KMS-11 (cell line): ENCODE data around the gene TICAM2.

Source experiments
- H2AFZ ChIP-seq: fragments of 200-600 bp; sonication (generic); 2 replicates; pipeline ENCODE4 v1.6.1; 2016; ENCODE audit warnings: antibody characterized with exemption, mixed run types, low read depth
- H3K27ac ChIP-seq: fragments of 200-600 bp; sonication (generic); 2 replicates; pipeline ENCODE4 v1.6.1; 2016; ENCODE audit warnings: mild to moderate bottlenecking, mixed run types
- H3K27me3 ChIP-seq: fragments of 200-600 bp; sonication (generic); 2 replicates; pipeline ENCODE4 v1.6.1; 2017; ENCODE audit warnings: mild to moderate bottlenecking, low read depth, mixed run types, moderate library complexity; ENCODE audit not compliant: insufficient read depth
- H3K36me3 ChIP-seq: fragments of 200-600 bp; sonication (generic); 2 replicates; pipeline ENCODE4 v1.6.1; 2017; ENCODE audit warnings: mild to moderate bottlenecking, mixed run types; ENCODE audit not compliant: insufficient read depth
- H3K4me1 ChIP-seq: fragments of 200-600 bp; sonication (generic); 2 replicates; pipeline ENCODE4 v1.6.1; 2016; ENCODE audit warnings: mild to moderate bottlenecking, low read depth, mixed run types; ENCODE audit not compliant: poor library complexity, severe bottlenecking
- H3K4me2 ChIP-seq: fragments of 200-600 bp; sonication (generic); 2 replicates; pipeline ENCODE4 v1.7.0; 2016; ENCODE audit warnings: mild to moderate bottlenecking, mixed run types
- H3K4me3 ChIP-seq: fragments of 200-600 bp; sonication (generic); IDR thresholded peaks from 2 replicates; pipeline ENCODE4 v1.6.1; 2017; ENCODE audit warnings: low read depth, low read length, mixed read lengths; ENCODE audit not compliant: insufficient read depth
- H3K79me2 ChIP-seq: fragments of 200-600 bp; sonication (generic); 2 replicates; pipeline ENCODE4 v1.6.1; 2016; ENCODE audit warnings: low read depth, mixed run types; ENCODE audit not compliant: insufficient read depth
- H3K9ac ChIP-seq: fragments of 200-600 bp; sonication (generic); 2 replicates; pipeline ENCODE4 v1.6.1; 2016; ENCODE audit warnings: mild to moderate bottlenecking, mixed run types
- H4K20me1 ChIP-seq: fragments of 200-600 bp; sonication (generic); 2 replicates; pipeline ENCODE4 v1.6.1; 2016; ENCODE audit warnings: mild to moderate bottlenecking, mixed run types; ENCODE audit not compliant: insufficient read depth
- CTCF ChIP-seq: fragments of 200-600 bp; sonication (generic); conservative IDR thresholded peaks from 2 replicates; pipeline ENCODE4 v1.6.1; 2017; ENCODE audit warnings: low read depth, mild to moderate bottlenecking, antibody characterized with exemption, low read length, moderate library complexity, mixed read lengths

TICAM2 gene

GRCh38 chr5:115599924-115600323 is 2.4 kb downstream of the TICAM2 start:
- Histone ChIP-seq H4K20me1 (no peaks in the 10 kb centered on the region), H3K9ac (no peak overlapping the region), H3K4me1 (peaks cover 28% of the 10 kb centered on the region), H3K4me3 (no peak overlapping the region), H2AFZ (no peak overlapping the region), H3K36me3 (no peaks in the 10 kb centered on the region), H3K4me2 (no peak overlapping the region; the same call in 1 of the 2 replicates), H3K27me3 (no peaks in the 10 kb centered on the region), H3K27ac (no peak overlapping the region), H3K79me2 (no peaks in the 10 kb centered on the region)
- no peak for TF ChIP-seq CTCF

- Histone ChIP-seq H3K27ac (no peak overlapping the region), H2AFZ (no peak overlapping the region), H3K79me2 (no peaks in the 10 kb centered on the region), H3K27me3 (no peaks in the 10 kb centered on the region), H3K4me2 (peak overlapping the region; percentile 4; the same call in 1 of the 2 replicates), H3K36me3 (no peaks in the 10 kb centered on the region), H4K20me1 (no peaks in the 10 kb centered on the region), H3K4me1 (peaks cover 28% of the 10 kb centered on the region), H3K4me3 (no peak overlapping the region), H3K9ac (no peak overlapping the region)
- TF ChIP-seq CTCF, result no peak
These were observed 2.8 kb downstream of the TICAM2 start for GRCh38 chr5:115599502-115599901.

DNA sequence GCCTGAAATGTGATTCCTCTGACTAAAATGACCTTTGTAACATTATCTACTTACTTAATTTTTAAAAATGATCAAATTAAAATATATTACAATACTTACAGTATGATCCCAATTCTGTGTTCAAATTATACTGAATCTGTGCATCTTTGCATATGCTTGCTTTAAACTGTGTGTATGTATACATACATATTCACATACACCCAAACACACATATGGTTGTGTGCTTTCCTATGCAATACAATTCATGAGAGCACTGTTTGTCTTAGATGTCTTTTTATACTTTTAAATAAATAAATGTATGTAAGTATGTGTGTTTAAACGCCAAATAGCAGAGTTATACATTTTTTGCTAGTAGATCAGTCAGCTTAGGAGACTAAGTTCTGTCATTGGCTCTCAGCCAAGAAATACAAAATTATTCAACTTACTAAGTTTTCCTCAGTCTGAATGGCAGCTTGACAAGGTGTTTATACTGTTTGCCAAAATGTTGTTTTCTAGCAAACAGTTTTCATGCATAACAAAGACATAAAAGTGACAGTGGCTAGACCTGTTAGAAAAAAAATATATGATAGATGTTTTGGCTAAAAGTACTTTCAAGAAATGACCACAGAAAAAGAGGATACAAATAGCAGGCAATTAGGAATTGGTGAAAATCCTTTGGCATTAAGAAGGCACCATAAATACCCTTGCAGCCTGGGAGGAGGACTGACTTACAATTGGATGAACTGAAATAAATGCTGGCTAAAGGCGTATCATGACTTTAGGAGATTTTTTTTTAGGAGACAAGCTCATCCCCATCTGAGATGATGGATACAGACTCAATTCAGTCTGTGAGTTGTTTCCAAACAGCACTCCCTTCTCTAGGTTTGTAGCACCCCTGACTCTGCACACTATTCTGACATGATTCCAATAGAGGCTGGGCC is 7.9 kb downstream of the TICAM2 start:
- Histone ChIP-seq H3K79me2 (no peaks in the 10 kb centered on the region), H4K20me1 (no peaks in the 10 kb centered on the region)
- no peak for TF ChIP-seq CTCF

GRCh38 chr5:115589043-115589442 is 13.2 kb downstream of the TICAM2 start:
- H3K27me3 ChIP-seq, result no peaks in the 10 kb centered on the region
- no peak overlapping the region for H3K27ac ChIP-seq
- no peaks in the 10 kb centered on the region for H3K79me2 ChIP-seq
- no peaks in the 10 kb centered on the region for H3K36me3 ChIP-seq
- no peak overlapping the region for H3K9ac ChIP-seq
- no peaks in the 10 kb centered on the region for H3K4me1 ChIP-seq
- no peak overlapping the region for H2AFZ ChIP-seq
- no peaks in the 10 kb centered on the region for H4K20me1 ChIP-seq
- no peak overlapping the region for H3K4me2 ChIP-seq
- no peak overlapping the region for H3K4me3 ChIP-seq
- TF ChIP-seq CTCF, result no peak

More for the DNA sequence above, 7.9 kb downstream of the TICAM2 start:
- Histone ChIP-seq H3K4me3 (no peak overlapping the region), H3K9ac (no peak overlapping the region), H3K4me1 (peaks cover 7% of the 10 kb centered on the region), H3K4me2 (no peak overlapping the region), H3K36me3 (no peaks in the 10 kb centered on the region), H2AFZ (no peak overlapping the region), H3K27me3 (no peaks in the 10 kb centered on the region), H3K27ac (no peak overlapping the region)
